Esophagus muscularis mucosa (tissue), 2 donors: Measurements from ENCODE around the gene SFT2D2.

ENCODE experiments used
- POLR2A ChIP-seq: fragments of 450-650 bp; IDR thresholded peaks from one replicate; pipeline ENCODE4 v1.6.1; 2017; ENCODE audit warnings: antibody characterized with exemption, moderate library complexity, mild to moderate bottlenecking, low read depth
- POLR2AphosphoS5 ChIP-seq, 2 donors: sonication (generic); formaldehyde crosslinking; IDR thresholded peaks; one replicate each; pipeline ENCODE4 v1.6.1; 2017; ENCODE audit warnings: antibody characterized with exemption in 2 of 2

GRCh38 chr1:168178638-168179437 lies 47.0 kb upstream of the SFT2D2 start, which contains the start of gene TIPRL:
- TF ChIP-seq POLR2A (peak; percentile 70), POLR2AphosphoS5 (IDR thresholded peaks at IDR 0.05) (peak; percentile 94)
